ENCODE measurements around the gene PRKAG2.

The PRKAG2 gene

GRCh38 chr7:151630358-151630757 is 246.6 kb downstream of the PRKAG2 start:
- H3K27ac ChIP-seq (ENCODE audit: low read depth, low read length), result no peak overlapping the region
- no peak overlapping the region for H3K9ac ChIP-seq (ENCODE audit: low read length in 5 of 5)
- peaks cover 0 to 4% (median 0%) of the 10 kb centered on the region in 5 donors for H3K36me3 ChIP-seq (ENCODE audit: control insufficient read depth in 5 of 5, insufficient read depth in 5 of 5, low read length in 5 of 5)
- no peaks in the 10 kb centered on the region for H3K27me3 ChIP-seq (ENCODE audit: control insufficient read depth in 5 of 5, insufficient read depth in 4 of 5, low read length in 5 of 5)
- H3K9me3 ChIP-seq (ENCODE audit: control insufficient read depth in 5 of 5, low read length in 5 of 5), result peaks cover 0 to 3% (median 0%) of the 10 kb centered on the region in 5 donors
- H3K4me3 ChIP-seq (ENCODE audit: low read depth in 1 of 5, low read length in 5 of 5), result no peak overlapping the region
- peaks cover 0 to 21% (median 16%) of the 10 kb centered on the region in 5 donors for H3K4me1 ChIP-seq (ENCODE audit: control insufficient read depth in 5 of 5, insufficient read depth in 5 of 5, low read length in 5 of 5)

GRCh38 chr7:151629713-151630272 is 247.1 kb downstream of the PRKAG2 start:
- H3K9ac ChIP-seq (ENCODE audit: low read length in 5 of 5), result no peak overlapping the region
- H3K36me3 ChIP-seq (ENCODE audit: control insufficient read depth in 5 of 5, insufficient read depth in 5 of 5, low read length in 5 of 5), result peaks cover 0 to 7% (median 0%) of the 10 kb centered on the region in 5 donors
- H3K4me1 ChIP-seq (ENCODE audit: control insufficient read depth in 5 of 5, insufficient read depth in 5 of 5, low read length in 5 of 5), result peaks cover 0 to 21% (median 16%) of the 10 kb centered on the region in 5 donors
- no peak overlapping the region for H3K27ac ChIP-seq (ENCODE audit: low read depth, low read length)
- peaks cover 0 to 3% (median 0%) of the 10 kb centered on the region in 5 donors for H3K9me3 ChIP-seq (ENCODE audit: control insufficient read depth in 5 of 5, low read length in 5 of 5)
- H3K27me3 ChIP-seq (ENCODE audit: control insufficient read depth in 5 of 5, insufficient read depth in 4 of 5, low read length in 5 of 5), result no peaks in the 10 kb centered on the region
- H3K4me3 ChIP-seq (ENCODE audit: low read depth in 1 of 5, low read length in 5 of 5), result no peak overlapping the region

GRCh38 chr7:151628846-151629604 is 247.9 kb downstream of the PRKAG2 start:
- Histone ChIP-seq H3K27ac (ENCODE audit: low read depth, low read length) (no peak overlapping the region), H3K4me1 (ENCODE audit: control insufficient read depth in 5 of 5, insufficient read depth in 5 of 5, low read length in 5 of 5) (peaks cover 0 to 21% (median 16%) of the 10 kb centered on the region in 5 donors), H3K9me3 (ENCODE audit: control insufficient read depth in 5 of 5, low read length in 5 of 5) (peaks cover 0 to 3% (median 0%) of the 10 kb centered on the region in 5 donors), H3K27me3 (ENCODE audit: control insufficient read depth in 5 of 5, insufficient read depth in 4 of 5, low read length in 5 of 5) (no peaks in the 10 kb centered on the region), H3K36me3 (ENCODE audit: control insufficient read depth in 5 of 5, insufficient read depth in 5 of 5, low read length in 5 of 5) (peaks cover 0 to 7% (median 0%) of the 10 kb centered on the region in 5 donors), H3K4me3 (ENCODE audit: low read depth in 1 of 5, low read length in 5 of 5) (no peak overlapping the region), H3K9ac (ENCODE audit: low read length in 5 of 5) (no peak overlapping the region)

- Histone ChIP-seq H3K4me3 (ENCODE audit: low read depth in 1 of 5, low read length in 5 of 5) (no peak overlapping the region), H3K27me3 (ENCODE audit: control insufficient read depth in 5 of 5, insufficient read depth in 4 of 5, low read length in 5 of 5) (no peaks in the 10 kb centered on the region), H3K9me3 (ENCODE audit: control insufficient read depth in 5 of 5, low read length in 5 of 5) (no peaks in the 10 kb centered on the region), H3K4me1 (ENCODE audit: control insufficient read depth in 5 of 5, insufficient read depth in 5 of 5, low read length in 5 of 5) (peaks cover 0 to 13% (median 11%) of the 10 kb centered on the region in 5 donors), H3K36me3 (ENCODE audit: control insufficient read depth in 5 of 5, insufficient read depth in 5 of 5, low read length in 5 of 5) (peaks cover 0 to 7% (median 2%) of the 10 kb centered on the region in 5 donors), H3K27ac (ENCODE audit: low read depth, low read length) (no peak overlapping the region), H3K9ac (ENCODE audit: low read length in 5 of 5) (no peak overlapping the region)
Observed at GRCh38 chr7:151626422-151627115, 250.3 kb downstream of the PRKAG2 start.

GRCh38 chr7:151625606-151626005 is 251.3 kb downstream of the PRKAG2 start:
- Histone ChIP-seq H3K4me3 (ENCODE audit: low read depth in 1 of 5, low read length in 5 of 5) (no peak overlapping the region), H3K27ac (ENCODE audit: low read depth, low read length) (no peak overlapping the region), H3K4me1 (ENCODE audit: control insufficient read depth in 5 of 5, insufficient read depth in 5 of 5, low read length in 5 of 5) (peaks cover 0 to 5% (median under 1%) of the 10 kb centered on the region in 5 donors), H3K36me3 (ENCODE audit: control insufficient read depth in 5 of 5, insufficient read depth in 5 of 5, low read length in 5 of 5) (peaks cover 0 to 7% (median 2%) of the 10 kb centered on the region in 5 donors), H3K9ac (ENCODE audit: low read length in 5 of 5) (no peak overlapping the region), H3K9me3 (ENCODE audit: control insufficient read depth in 5 of 5, low read length in 5 of 5) (no peaks in the 10 kb centered on the region), H3K27me3 (ENCODE audit: control insufficient read depth in 5 of 5, insufficient read depth in 4 of 5, low read length in 5 of 5) (no peaks in the 10 kb centered on the region)

- Histone ChIP-seq H3K4me3 (ENCODE audit: low read depth in 1 of 5, low read length in 5 of 5) (no peak overlapping the region), H3K9ac (ENCODE audit: low read length in 5 of 5) (no peak overlapping the region), H3K36me3 (ENCODE audit: control insufficient read depth in 5 of 5, insufficient read depth in 5 of 5, low read length in 5 of 5) (peaks cover 0 to 7% (median 2%) of the 10 kb centered on the region in 5 donors), H3K9me3 (ENCODE audit: control insufficient read depth in 5 of 5, low read length in 5 of 5) (no peaks in the 10 kb centered on the region), H3K4me1 (ENCODE audit: control insufficient read depth in 5 of 5, insufficient read depth in 5 of 5, low read length in 5 of 5) (peaks cover 0 to 5% (median 0%) of the 10 kb centered on the region in 5 donors), H3K27ac (ENCODE audit: low read depth, low read length) (no peak overlapping the region), H3K27me3 (ENCODE audit: control insufficient read depth in 5 of 5, insufficient read depth in 4 of 5, low read length in 5 of 5) (no peaks in the 10 kb centered on the region)
Observed at GRCh38 chr7:151624246-151624928, 252.5 kb downstream of the PRKAG2 start.

- Histone ChIP-seq H3K9me3 (ENCODE audit: control insufficient read depth in 5 of 5, low read length in 5 of 5) (no peaks in the 10 kb centered on the region), H3K9ac (ENCODE audit: low read length in 5 of 5) (no peak overlapping the region), H3K36me3 (ENCODE audit: control insufficient read depth in 5 of 5, insufficient read depth in 5 of 5, low read length in 5 of 5) (peaks cover 0 to 7% (median 2%) of the 10 kb centered on the region in 5 donors), H3K27me3 (ENCODE audit: control insufficient read depth in 5 of 5, insufficient read depth in 4 of 5, low read length in 5 of 5) (no peaks in the 10 kb centered on the region), H3K27ac (ENCODE audit: low read depth, low read length) (no peak overlapping the region), H3K4me3 (ENCODE audit: low read depth in 1 of 5, low read length in 5 of 5) (no peak overlapping the region), H3K4me1 (ENCODE audit: control insufficient read depth in 5 of 5, insufficient read depth in 5 of 5, low read length in 5 of 5) (peaks cover 0 to 5% (median 0%) of the 10 kb centered on the region in 5 donors)
Observed at GRCh38 chr7:151623766-151624165, 253.1 kb downstream of the PRKAG2 start.

- Histone ChIP-seq H3K9ac (ENCODE audit: low read length in 5 of 5) (no peak overlapping the region), H3K27me3 (ENCODE audit: control insufficient read depth in 5 of 5, insufficient read depth in 4 of 5, low read length in 5 of 5) (no peaks in the 10 kb centered on the region), H3K36me3 (ENCODE audit: control insufficient read depth in 5 of 5, insufficient read depth in 5 of 5, low read length in 5 of 5) (peaks cover 0 to 7% (median 2%) of the 10 kb centered on the region in 5 donors), H3K9me3 (ENCODE audit: control insufficient read depth in 5 of 5, low read length in 5 of 5) (no peaks in the 10 kb centered on the region), H3K27ac (ENCODE audit: low read depth, low read length) (no peak overlapping the region), H3K4me1 (ENCODE audit: control insufficient read depth in 5 of 5, insufficient read depth in 5 of 5, low read length in 5 of 5) (peaks cover 0 to 5% (median 0%) of the 10 kb centered on the region in 5 donors), H3K4me3 (ENCODE audit: low read depth in 1 of 5, low read length in 5 of 5) (no peak overlapping the region)
Observed at GRCh38 chr7:151621961-151622360, 255.0 kb downstream of the PRKAG2 start.

GRCh38 chr7:151616443-151617213 is 260.3 kb downstream of the PRKAG2 start:
- no peaks in the 10 kb centered on the region for H3K27me3 ChIP-seq (ENCODE audit: control insufficient read depth in 5 of 5, insufficient read depth in 4 of 5, low read length in 5 of 5)
- H3K9ac ChIP-seq (ENCODE audit: low read length in 5 of 5), result no peak overlapping the region
- H3K4me3 ChIP-seq (ENCODE audit: low read depth in 1 of 5, low read length in 5 of 5), result no peak overlapping the region
- peaks cover 0 to 13% (median 6%) of the 10 kb centered on the region in 5 donors for H3K36me3 ChIP-seq (ENCODE audit: control insufficient read depth in 5 of 5, insufficient read depth in 5 of 5, low read length in 5 of 5)
- H3K9me3 ChIP-seq (ENCODE audit: control insufficient read depth in 5 of 5, low read length in 5 of 5), result no peaks in the 10 kb centered on the region
- no peaks in the 10 kb centered on the region for H3K4me1 ChIP-seq (ENCODE audit: control insufficient read depth in 5 of 5, insufficient read depth in 5 of 5, low read length in 5 of 5)
- no peak overlapping the region for H3K27ac ChIP-seq (ENCODE audit: low read depth, low read length)
